DMS153 treated with DMSO at 0.1 percent for 48 hours (cell line): ENCODE results near the gene LRFN2.

ENCODE experiments used
- DNase-seq: peaks from one replicate; lab custom pipeline; 2025; ENCODE audit not compliant: unreplicated experiment; lab: John Stamatoyannopoulos, UW

LRFN2 gene

DNA sequence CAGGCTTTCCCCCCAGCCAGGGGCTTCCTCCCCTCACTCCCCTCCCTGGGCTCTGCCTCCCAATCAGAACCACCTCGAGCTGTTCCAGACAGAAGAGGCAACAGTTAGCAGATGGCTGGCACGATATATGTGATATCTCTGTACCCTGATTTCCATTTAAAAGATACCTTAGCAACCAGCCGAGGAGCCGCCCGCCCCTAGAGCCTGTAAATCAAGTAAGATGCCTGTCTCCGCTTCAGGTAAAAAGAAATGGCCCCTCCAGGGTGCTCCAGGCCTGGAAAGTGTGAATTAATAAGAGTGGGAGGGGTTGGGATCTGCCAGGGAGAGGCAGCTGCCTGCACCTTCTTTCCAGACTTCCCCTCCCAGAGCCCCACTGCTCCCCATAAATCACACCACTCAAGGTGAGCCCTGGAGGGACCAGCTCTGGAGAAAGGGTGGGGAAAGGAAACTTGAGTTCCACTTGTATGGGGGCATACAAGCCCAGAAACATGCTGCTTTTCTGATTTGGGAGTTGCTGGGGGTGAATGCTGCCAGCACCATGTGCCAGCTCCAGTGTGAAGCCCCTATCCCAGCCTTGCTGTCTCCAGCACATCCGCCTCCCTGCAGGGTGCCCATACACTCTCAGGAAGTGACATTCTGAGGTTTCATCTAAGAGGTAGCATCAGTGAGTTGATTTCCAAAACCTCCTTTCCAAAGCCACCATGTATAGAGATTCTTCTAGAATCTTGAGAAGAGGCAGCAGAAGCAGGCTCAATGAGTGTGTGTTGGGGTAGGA lies 148.0 kb downstream of the LRFN2 start:
- peak; percentile 3 for DNase-seq

DNA sequence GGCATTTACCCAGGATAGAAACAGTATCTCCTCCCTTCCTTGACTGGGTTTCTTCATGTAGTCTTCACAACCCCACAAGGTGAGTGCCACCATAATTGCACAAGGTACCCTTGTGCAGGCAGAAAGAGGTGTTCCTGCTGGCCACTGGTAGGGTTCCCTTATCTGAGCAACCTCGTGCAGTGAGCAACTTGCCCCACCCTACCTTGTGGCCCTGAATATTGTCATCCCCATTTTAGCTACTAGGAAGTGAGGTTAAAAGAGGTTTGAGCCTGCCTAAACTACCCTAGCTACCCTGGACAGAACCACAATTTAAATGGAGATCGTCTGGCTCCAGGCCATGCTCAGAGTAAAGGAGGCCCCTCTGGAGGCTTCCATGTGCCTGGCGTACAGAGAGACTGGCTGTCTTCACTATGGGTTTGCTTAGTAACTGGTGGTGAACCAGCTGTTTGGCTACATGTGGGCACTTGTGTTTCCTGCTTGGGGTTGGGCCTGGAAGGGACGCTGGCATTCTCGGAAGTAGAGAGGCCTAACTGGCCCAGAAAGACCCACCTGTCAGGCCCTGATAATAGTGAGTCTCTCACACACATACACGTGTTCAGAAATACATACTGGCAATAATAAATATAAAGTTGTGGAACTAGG lies 148.8 kb downstream of the LRFN2 start:
- DNase-seq, result no peak

DNA sequence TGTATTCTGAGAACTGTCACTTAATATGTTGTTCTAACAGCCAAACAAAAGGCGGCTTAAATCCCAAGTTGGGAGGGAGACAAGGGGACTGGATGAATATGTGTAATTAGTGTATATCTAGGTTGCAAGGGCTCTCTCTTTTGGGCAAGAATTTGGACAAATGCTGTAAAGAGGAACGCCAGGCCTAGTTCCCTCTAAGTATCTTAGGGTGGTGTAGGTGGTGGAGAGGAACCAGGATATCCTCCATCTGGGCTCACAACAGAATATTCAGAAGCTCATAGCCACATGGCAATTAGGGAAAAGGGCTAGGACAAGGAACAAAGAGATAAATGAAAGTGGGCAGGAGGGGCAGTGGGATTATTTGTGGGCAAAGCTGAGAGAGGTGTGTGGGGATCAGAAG lies 149.5 kb downstream of the LRFN2 start:
- DNase-seq, result no peak

DNA sequence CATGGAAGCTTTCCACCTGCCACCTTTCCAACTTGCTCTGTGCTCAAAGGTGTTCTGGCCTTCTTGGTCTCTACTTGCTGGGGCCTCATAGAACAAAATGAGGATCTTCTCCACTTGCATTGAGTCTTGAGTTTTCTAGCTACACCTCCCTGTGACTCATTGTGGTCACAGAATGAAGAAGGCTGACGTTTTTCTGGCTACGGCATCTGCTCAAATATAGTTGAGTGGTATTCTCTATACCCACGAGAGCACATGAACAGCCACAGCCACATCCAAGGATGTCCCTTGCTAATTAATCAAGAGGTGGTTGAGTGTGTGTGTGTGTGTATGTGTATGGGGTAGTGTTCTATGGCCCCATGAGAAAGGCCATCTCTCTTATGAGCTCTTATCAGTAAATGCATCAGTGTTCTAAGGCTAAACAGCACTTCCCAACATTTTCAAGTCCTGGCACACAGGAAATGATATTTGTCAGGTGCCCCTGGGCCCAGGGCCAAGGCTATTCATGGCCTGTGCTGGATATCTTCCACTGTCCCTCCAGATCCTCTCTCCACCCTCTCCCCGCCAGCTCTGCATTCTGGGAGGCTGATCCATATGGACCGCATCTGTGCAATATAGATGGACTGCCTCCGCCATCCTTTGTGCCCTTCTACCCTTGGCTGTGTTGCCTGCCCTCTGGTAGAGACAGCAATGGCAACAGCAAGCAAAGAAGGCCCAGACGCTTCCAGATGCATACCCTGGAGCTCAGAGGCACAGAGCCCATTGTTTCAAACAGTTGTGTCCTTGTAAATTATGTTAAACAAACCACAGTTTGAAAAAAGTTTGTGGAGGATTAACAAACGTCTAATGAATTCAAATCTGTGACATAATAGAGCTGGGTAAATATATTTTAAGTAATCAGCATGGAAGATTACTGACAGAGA lies 150.2 kb downstream of the LRFN2 start:
- DNase-seq, result peak; percentile 69

DNA sequence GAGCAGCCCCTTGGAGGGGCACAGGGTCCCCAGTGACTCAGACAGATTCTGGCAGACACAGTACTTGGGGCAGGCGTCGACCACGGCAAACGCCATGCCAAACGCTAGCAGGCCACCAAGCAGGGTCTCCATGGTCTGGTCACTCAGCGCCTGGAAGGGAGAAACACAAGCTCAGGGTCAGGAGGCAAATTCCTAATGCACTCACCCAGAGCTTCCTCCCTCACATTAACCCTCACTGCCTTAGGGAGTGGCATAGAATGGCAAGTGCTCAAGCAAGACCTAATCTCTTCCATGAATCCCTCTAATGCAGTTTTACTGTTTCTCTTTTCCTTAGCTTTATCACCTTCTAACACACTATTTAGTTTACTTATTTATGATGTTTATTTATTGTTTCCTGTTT lies 154.2 kb downstream of the LRFN2 start:
- no peak for DNase-seq

DNA sequence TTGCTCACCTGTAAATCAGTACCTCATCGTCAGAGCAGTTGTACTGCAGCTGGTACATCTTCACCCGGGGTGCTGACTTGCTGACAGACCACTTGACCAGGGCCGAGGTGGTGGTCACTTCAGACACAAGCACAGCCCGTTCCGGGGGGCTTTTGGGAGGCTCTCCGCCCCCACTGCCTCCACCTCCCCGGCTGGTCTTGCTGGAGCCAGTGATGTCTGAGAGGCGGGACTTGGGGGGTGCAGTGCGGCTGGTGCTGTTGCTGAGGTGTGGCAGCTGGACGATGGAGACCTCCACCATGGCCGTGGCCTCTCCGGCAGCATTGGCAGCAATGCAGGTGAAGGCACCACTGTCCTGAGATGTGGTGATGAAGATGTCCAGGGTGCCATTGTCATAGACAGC lies 155.5 kb downstream of the LRFN2 start:
- no peak for DNase-seq

DNA sequence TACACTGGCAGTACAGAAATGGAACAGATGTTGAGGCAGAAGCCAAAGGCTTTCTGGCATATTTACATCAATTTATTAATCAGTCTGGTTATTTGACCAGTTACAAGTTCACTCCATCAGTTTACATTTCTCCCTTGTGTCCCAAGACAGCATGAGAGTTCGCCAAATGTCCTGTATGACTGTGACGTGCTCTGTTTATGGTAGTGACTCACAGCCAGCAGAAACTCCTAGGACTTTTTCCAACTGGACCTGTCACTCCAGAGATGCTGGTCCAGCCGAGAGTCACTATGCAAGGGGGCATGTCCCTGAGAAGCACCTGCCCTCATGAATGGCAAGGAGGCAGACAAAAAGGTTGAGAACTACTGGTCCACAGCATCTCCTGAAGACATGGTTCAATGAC lies 160.0 kb downstream of the LRFN2 start:
- no peak for DNase-seq

DNA sequence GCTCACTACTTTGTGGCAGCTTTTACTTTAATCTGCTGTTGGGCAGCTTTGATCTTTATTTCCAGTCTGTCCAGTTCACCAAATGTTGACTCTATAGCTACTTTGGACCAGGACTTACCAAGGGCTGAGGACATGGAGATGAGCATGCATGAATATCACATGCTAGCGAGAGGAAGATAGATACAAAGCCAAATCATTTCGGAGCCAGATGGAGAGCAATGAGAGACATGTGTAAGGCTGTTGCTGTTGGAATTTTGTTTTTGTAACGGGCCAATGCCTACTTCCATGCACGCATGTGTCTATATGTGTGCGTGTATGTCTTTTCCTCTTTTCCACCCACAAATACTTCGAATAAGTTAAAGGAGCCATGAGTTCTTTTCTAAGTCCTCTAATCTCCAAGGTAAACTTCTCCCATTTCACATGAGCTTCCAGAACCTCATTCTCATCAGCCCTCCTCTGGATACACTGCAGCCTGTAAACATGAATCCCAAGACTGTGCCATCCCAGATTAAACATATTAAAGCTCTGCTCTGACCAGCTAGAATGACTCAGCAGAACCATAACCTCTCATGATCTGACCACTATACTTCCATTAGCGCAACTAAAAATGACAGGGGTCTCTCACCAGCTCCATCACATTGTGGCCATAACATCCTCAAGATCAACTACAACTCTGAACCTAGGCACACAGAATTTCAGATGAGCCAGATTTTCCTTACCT lies 160.7 kb downstream of the LRFN2 start:
- DNase-seq, result no peak

DNA sequence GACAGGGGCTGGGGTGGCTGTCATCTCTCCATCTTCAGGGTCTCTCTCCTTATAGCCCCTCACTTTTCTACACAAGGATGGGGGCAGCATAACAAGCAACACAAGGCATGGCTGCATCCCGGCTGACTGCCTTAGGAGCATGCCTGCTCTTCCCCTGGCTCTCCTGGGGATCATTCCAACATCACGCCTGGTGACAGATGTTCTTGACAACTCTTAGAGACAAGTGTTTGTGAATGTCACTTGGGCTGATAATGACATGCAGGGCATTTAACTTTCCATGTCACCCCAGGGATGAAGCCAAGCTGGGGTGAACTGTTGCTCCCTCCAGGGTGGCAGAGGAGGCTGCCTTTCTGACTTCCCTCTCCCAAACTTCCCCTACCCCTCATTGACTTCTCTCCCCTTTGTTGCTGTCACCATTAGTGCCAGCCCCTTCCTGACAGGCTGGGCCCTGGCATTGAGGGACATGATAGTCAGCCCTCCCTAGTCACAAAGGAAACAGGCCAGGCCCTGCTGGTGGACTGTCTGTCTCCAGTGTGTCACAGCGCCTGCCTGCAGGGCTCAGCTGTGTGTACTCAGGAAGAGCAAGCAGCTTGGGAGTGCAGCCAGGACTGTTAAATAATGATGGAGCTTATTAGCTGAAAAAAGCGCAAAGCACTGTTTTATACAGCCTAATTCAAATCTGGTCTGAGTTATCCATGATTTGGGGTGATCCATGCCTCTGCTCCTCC lies 161.8 kb downstream of the LRFN2 start:
- peak; percentile 46 for DNase-seq

DNA sequence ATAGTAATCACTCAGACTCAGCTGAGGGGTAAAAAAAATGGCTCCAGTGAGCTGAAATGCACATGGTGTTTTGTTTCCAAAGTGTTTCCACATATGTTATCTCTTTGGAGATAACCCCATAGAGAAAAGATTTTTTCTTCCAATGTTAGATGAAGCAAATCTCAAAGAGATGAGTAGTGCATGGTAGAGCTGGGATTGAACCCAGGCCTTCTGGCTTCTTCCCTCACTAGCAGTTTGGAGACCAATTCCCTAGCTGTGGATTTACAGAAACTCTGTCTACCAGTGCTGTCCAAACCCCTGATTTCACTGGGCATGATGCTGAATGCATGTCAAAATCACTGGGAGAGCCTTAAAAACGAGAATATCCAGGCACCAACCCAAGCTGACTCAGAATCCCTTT lies 165.1 kb downstream of the LRFN2 start:
- DNase-seq, result no peak

DNA sequence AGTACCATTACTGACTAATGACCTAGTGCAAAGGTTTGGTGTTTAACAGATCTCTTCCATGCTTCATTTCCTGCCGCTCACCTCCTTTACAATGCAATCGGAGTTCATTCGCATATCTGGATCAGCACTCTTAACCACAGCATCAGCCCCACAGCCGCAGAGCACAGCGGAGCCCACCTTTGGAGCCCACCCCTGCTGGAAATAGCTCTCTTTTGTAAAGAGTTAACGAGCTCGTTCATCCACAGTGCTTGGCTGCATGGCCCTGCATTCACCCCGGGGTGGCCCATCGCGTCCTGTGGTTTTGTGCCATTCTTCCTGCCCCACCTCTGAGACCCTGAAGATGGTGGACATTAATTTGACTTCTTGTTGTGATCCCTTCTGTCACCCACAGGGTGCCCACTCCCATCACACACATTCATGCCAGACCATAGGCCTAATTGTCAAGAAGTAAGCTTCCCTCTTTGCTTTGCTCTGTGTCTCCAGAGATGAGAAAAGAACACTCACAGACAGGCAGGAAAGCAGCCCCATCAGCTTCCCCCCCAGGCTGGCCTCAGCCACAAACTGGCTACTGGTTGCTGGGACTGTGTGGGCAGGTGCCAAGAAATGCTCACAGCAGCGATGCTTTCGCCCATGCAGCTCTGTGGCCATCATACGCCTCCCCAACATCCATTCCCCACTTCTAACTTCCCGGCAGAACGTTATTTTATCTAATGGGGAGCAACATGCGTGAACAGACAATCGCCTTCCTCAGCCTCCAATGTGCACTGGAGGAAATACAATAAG lies 167.0 kb downstream of the LRFN2 start:
- DNase-seq, result no peak

DNA sequence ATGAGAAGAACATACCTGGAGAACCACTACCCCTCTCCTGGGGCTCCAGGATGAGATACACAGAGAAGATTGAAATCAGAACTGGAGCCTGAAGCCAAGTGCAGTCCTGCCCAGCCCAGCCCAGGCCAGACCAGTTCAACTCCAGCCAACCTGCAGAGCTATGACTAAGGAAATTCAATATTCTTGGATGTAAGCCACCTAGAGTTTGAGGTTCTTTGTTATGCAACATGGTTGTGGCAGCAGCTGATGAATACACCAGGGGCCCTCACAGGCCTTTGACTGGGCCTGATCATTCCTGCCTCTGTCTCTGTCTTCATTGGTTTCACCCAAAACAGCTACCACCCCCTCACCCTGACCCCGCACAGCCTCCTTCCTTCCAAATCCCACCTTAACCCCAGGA lies 167.8 kb downstream of the LRFN2 start:
- DNase-seq, result no peak

DNA sequence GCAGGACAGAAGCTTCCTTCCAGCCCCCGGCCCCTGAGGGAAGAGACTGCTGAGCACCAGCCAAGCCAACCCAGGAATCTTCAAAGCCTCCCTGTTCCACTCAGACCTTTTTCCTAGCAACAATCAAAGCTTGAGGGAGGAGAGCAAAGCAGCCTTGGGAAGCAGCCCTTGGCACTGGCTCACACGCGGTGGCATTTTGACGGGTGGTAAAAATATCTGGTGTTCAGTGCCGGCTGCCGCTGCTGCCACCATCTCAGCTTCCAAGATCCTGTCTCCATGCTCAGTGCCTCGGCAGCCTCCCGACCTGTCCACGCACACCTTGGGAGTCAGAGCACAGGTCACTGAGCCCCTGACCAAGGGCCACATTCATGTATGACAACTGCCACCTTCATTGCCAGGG lies 170.1 kb downstream of the LRFN2 start:
- no peak for DNase-seq

DNA sequence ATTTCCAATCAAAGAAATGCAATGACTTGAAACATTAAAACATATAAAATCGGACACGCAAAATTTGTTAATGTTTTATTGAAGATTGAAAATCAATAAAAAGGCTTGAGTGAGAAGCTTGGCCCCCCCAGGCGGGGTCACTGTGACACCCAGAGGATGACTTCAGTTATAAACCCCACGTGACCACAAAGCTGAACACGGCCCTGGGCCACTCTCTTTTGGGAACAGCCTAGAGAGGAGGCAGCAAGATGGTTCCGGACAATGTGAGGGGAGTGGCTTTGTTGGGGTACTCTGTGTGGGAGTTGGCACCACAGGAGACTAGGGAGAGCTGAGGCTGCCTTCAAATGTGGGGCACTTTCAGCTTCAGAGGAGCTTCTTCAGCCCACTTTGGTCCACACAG lies 172.5 kb downstream of the LRFN2 start:
- no peak for DNase-seq

DNA sequence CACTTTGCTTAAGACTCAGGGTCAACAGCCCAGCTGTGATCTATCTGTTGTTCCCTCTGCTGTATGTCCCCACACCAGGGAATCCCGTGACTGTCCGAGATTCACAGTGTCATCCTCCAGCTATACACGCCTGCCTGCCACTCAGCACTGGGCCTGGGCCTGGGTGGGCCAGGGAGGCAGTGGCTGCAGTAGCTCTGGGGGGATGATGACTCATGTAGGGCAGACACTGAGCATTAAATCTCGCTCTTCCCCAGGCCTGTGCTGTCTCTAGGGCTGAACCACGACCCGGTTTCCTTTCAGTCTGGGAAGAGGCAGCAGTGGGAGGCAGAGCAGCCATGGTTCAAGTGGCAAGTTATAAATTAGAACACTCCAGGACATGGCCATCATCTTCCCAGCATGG lies 173.9 kb downstream of the LRFN2 start:
- no peak for DNase-seq

DNA sequence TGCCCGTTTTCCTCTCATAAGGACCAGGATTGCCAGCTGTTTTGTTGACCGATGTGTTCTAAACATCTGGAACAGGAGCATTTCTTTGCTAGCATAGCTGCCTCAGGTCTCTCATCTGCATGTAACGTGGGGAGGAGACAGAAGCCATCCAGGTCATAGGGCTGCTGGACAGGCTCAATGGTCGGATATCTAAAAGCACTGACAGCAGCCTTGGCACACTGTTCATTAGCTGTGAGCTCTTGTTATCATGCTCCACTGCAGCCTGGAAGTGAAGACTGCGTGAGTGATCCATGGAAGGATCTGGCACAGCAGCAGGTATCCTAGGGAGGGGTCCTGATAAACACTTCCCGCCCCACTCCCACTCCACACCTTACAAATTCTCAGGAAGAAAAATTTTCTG lies 175.3 kb downstream of the LRFN2 start:
- DNase-seq, result no peak

DNA sequence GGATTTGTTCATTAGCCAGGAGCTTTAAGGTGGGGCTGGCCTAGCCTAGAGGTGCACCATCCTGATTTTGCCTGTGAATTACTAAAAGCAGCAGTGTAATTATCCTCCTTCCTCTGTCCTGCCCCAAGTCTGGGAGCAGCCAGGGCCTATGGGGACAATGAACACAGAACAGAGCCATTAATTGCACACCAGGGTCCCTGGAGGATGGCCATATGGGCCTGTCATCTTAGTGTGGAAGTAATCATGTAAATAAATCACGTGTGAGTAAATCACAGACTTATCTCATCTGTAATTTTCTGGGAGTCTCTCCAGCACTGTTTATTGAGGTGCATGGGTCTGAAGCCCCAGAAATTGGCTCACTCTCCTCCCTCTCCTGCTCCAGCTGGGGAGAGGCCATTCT lies 176.3 kb downstream of the LRFN2 start:
- DNase-seq, result no peak

DNA sequence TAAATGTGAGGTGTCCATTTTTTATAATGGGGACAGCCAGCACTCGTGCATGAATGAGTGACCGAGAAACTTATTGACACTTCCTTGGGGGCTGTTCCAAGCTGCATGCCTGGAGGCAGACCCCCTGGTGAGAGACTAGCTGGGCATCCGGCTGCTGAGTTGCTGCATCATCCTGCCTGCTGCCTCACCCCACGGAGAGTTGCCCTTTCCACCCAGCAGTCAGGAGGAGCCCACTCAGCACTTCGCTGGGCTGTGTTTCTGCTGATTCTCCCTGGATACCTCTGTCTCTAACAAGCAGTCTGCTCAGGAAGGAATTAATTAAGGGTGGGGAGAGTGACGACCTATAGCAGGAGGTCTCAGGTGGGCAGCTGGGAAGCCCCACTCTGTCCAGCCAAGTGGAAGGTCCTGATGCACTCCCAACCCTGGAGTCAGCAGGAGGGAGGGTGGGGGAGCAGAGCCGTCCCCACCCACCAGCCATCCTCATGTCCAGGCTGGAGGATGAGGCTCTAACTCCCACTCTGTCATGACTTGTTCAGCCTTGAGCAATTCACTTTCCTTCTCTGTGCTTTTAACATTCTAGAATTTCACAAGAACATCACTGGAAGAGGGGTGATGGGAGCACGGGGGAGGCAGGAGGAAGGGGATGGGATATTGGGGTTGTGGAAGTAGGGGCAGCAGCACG lies 177.3 kb downstream of the LRFN2 start:
- no peak for DNase-seq
